SJSA1 (cell line): ENCODE results near the gene SLC25A19. TPM values are rescaled to one million over a fixed set of nuclear protein-coding genes. Genes with fewer than 3 reads are reported as not detected.
A peak's percentile ranks its signal among the peaks of the same experiment; 100 is the strongest.
"Not testable (repeated sequence)": the region's sequence is repeated elsewhere in the genome, so short reads cannot be mapped to it uniquely, and the experiment has no call there.

Experiments
- DNase-seq, 2 experiments: peaks; one replicate each; pipeline ENCODE4 v3.0.0-alpha.2; 2015 to 2020; ENCODE audit warnings: low spot score in 2 of 2, low read depth in 1 of 2
- H3K27ac ChIP-seq: fragments of 250-450 bp; sonication (Bioruptor Pico); 2 replicates; pipeline ENCODE4 v1.5.1; 2020; ENCODE audit warnings: mild to moderate bottlenecking, moderate library complexity
- H3K27me3 ChIP-seq: fragments of 250-450 bp; sonication (Bioruptor Pico); replicated peaks from 2 replicates; pipeline ENCODE4 v1.5.1; 2020; ENCODE audit warnings: mild to moderate bottlenecking, moderate library complexity
- H3K36me3 ChIP-seq: fragments of 250-450 bp; sonication (Bioruptor Pico); 2 replicates; pipeline ENCODE4 v1.5.1; 2020; ENCODE audit warnings: mild to moderate bottlenecking
- H3K4me1 ChIP-seq: fragments of 250-450 bp; sonication (Bioruptor Pico); replicated peaks from 2 replicates; pipeline ENCODE4 v1.6.1; 2021; ENCODE audit warnings: mild to moderate bottlenecking
- H3K4me3 ChIP-seq: fragments of 250-450 bp; sonication (Bioruptor Pico); 2 replicates; pipeline ENCODE4 v1.5.1; 2020; ENCODE audit warnings: mild to moderate bottlenecking
- H3K9me3 ChIP-seq: fragments of 250-450 bp; sonication (Bioruptor Pico); replicated peaks from 2 replicates; pipeline ENCODE4 v1.5.1; 2020; ENCODE audit warnings: mild to moderate bottlenecking
- total RNA-seq: library from RNA; depleted of rRNA; stranded (reverse); fragments of >200 nt; shearing (Covaris generic); gene quantifications from 2 replicates; pipeline ENCODE4 v1.2.3, GENCODE V29; 2014

Gene SLC25A19
- total RNA-seq, 1 experiment from 2014 or later: 8.5 TPM

GRCh38 chr17:75269844-75270217 lies 19.4 kb downstream of the SLC25A19 start:
- no peak overlapping the region for H3K27ac ChIP-seq
- no peak for DNase-seq

DNA sequence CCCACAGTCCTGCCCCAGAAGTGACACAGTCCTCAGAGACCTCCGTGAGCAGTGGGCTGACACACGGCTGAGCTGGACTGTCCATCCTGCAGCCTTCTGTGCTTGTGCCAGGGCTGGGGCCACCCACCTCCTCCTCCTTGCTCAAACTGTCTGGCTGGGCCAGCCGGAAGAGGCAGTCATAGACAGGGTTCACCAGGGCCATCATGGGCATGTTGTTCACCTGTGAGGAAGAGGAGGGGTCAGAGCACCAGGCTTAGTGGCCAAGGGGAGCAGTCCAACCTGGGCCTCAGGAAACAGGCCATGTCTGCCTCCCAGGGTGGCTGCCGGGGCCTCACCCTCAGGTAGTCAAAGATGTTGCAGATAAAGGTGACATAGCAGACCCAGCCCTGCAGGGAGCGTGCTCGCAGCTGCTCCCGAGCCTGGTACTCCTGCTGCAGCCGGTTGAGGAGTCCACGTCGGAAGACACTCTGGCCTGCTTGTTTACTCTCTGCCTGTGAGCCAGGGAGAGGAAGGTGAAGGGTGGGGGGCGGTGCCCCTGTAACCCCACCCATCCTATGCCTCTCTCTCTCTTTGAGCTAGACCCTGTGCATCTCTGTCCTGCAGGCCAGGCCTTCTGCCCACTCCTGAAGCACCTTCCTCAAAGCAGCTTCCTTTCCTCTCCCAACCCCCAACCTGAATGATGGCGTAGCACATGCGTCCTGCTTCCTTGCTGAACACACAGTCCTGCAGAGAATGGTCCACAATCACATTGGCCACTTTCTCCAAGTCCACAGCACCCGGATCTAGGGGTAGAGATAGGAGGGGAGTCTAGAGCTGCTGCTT lies 21.6 kb downstream of the SLC25A19 start:
- H3K36me3 ChIP-seq: peaks cover 64% of the 10 kb centered on the region
- no peak overlapping the region for H3K27ac ChIP-seq

More at GRCh38 chr17:75269844-75270217, 19.4 kb downstream of the SLC25A19 start:
- H3K4me1 ChIP-seq: peaks cover 20% of the 10 kb centered on the region
- peak overlapping the region; percentile 94 for H3K4me3 ChIP-seq
- H3K27me3 ChIP-seq: no peaks in the 10 kb centered on the region
- peaks cover 54% of the 10 kb centered on the region for H3K36me3 ChIP-seq
- H3K9me3 ChIP-seq: peaks cover 7% of the 10 kb centered on the region

DNA sequence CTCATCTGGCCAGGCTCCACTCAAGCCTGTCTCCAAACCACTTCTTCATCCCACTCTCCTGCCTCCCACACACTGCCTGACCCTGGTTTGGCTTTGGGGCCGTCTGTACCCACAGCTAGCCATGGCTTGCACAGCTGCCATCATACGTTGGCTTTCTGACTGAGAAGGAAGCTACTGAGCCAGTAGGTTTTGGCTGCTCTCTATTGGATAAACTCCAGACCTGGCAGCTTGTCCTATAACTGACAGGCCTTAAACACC lies 22.2 kb downstream of the SLC25A19 start:
- Histone ChIP-seq H3K27ac (no peak overlapping the region), H3K4me1 (peaks cover 24% of the 10 kb centered on the region)

More for the DNA sequence above, 21.6 kb downstream of the SLC25A19 start:
- H3K27me3 ChIP-seq: no peaks in the 10 kb centered on the region
- DNase-seq: no peak
- peaks cover 22% of the 10 kb centered on the region for H3K4me1 ChIP-seq
- no peak overlapping the region for H3K4me3 ChIP-seq
- H3K9me3 ChIP-seq: peaks cover 7% of the 10 kb centered on the region

DNA sequence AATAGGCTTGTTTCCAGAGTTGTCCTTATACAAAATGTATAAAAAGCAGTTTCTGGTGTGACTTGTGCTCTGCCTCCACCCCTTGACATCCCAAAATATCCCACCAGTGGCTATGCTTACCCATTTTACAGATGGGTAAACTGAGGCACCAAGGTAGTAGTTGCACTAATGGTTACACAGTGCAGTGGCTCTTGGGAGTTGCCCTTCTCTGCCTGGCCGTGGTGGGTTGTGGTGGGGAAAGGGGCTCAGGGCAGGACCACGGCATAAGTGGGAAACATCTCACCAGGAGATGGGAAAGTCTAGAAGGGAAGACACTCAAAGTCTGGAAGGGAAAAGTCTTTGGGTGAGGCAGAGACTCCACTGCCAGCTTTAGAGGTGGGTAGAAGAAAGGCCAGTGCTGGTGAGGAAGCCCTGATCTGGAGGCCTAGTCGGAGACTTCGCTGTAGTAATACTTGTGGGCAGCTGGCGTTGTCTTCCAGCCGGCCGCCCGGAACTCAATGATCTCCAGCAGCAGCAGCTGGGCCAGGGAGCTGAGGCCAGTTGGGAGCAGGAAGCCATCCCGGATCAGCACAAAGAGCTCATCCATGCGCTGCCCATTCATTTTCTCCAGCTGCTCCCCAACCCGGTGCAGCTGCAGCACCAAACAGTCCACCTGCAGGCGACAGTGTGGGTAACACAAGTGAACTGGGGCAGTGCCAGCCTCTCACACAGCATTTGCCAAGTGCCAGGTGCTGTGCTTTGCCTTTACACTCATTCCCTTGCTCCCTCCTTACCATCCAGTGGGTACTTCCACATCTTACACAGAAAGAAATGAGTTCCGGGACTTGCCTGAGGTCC lies 22.7 kb downstream of the SLC25A19 start:
- no peak overlapping the region for H3K27ac ChIP-seq
- peaks cover 63% of the 10 kb centered on the region for H3K36me3 ChIP-seq
- H3K4me1 ChIP-seq: peaks cover 18% of the 10 kb centered on the region
- H3K4me3 ChIP-seq: no peak overlapping the region
- H3K9me3 ChIP-seq: peaks cover 7% of the 10 kb centered on the region
- H3K27me3 ChIP-seq: no peaks in the 10 kb centered on the region
- no peak for DNase-seq

More for the DNA sequence above, 22.2 kb downstream of the SLC25A19 start:
- Histone ChIP-seq H3K27me3 (no peaks in the 10 kb centered on the region), H3K4me3 (no peak overlapping the region), H3K9me3 (peaks cover 7% of the 10 kb centered on the region), H3K36me3 (peaks cover 63% of the 10 kb centered on the region)
- DNase-seq: no peak

DNA sequence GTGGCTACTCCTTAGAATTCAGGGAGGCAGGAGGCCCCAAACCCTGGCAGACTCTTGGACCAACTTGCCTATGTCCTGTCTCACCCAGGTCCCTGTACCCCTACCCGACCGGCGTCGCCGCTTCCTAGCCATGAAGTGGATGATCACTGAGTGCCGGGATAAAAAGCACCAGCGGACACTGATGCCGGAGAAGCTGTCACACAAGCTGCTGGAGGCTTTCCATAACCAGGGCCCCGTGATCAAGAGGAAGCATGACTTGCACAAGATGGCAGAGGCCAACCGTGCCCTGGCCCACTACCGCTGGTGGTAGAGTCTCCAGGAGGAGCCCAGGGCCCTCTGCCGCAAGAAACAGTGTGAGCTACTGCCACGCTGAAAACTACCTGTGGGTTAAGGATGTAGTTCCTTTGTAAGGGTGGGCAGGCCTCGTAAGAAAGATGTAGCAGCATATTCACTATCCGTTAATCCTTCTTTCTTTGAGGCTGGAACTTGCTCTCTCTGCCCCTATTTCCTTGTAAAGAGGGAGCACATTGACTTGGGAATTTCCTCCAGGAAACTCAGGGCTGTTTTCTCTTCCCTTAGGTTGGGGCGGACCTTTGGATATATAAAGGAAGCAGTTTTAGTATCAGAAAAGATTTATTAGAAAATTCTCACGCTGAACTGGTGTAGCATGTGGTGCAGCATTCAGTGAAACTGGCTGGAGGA lies 23.5 kb downstream of the SLC25A19 start:
- DNase-seq: no peak
- H3K36me3 ChIP-seq: peaks cover 63% of the 10 kb centered on the region
- no peak overlapping the region for H3K27ac ChIP-seq
- peaks cover 14% of the 10 kb centered on the region for H3K4me1 ChIP-seq
- H3K27me3 ChIP-seq: no peaks in the 10 kb centered on the region
- no peak overlapping the region for H3K4me3 ChIP-seq
- H3K9me3 ChIP-seq: peaks cover 2% of the 10 kb centered on the region; the same call in 1 of the 2 replicates

- no peak overlapping the region for H3K4me3 ChIP-seq
- peaks cover 69% of the 10 kb centered on the region for H3K36me3 ChIP-seq
- DNase-seq: no peak
- no peak overlapping the region for H3K27ac ChIP-seq
- H3K4me1 ChIP-seq: peaks cover 17% of the 10 kb centered on the region
- H3K9me3 ChIP-seq: no peaks in the 10 kb centered on the region
- no peaks in the 10 kb centered on the region for H3K27me3 ChIP-seq
These were observed 26.2 kb downstream of the SLC25A19 start for GRCh38 chr17:75263055-75263454.

GRCh38 chr17:75262112-75262606 lies 27.1 kb downstream of the SLC25A19 start:
- Histone ChIP-seq H3K4me3 (peak overlapping the region; percentile 85), H3K9me3 (no peaks in the 10 kb centered on the region), H3K27ac (peak overlapping the region; percentile 98), H3K4me1 (peaks cover 17% of the 10 kb centered on the region), H3K27me3 (no peaks in the 10 kb centered on the region), H3K36me3 (peaks cover 65% of the 10 kb centered on the region)
- DNase-seq: no peak

- no peaks in the 10 kb centered on the region for H3K27me3 ChIP-seq
- peak within 1 kb of the TSS; percentile 85 for H3K4me3 ChIP-seq
- H3K9me3 ChIP-seq: no peaks in the 10 kb centered on the region
- peak; percentile 98 to 100 for DNase-seq
- peaks cover 17% of the 10 kb centered on the region for H3K4me1 ChIP-seq
- peaks cover 58% of the 10 kb centered on the region for H3K36me3 ChIP-seq
- peak within 1 kb of the TSS; percentile 98 for H3K27ac ChIP-seq
These were observed 27.7 kb downstream of the SLC25A19 start, which contains the start of the genes GGA3 and MRPS7 for GRCh38 chr17:75261336-75262111. TSS of gene GGA3 (minus strand) at chr17:75261606. CDS start at chr17:75261587, 19 bp downstream. TSS of gene MRPS7 (plus strand) at chr17:75261879. CDS start at chr17:75261901, 22 bp downstream.

- H3K27me3 ChIP-seq: no peaks in the 10 kb centered on the region
- peak overlapping the region; percentile 98 for H3K27ac ChIP-seq
- H3K36me3 ChIP-seq: peaks cover 51% of the 10 kb centered on the region
- DNase-seq: no peak
- H3K4me1 ChIP-seq: peaks cover 17% of the 10 kb centered on the region
- peak overlapping the region; percentile 85 for H3K4me3 ChIP-seq
- H3K9me3 ChIP-seq: no peaks in the 10 kb centered on the region
These were observed 28.4 kb downstream of the SLC25A19 start for GRCh38 chr17:75260641-75261335.

- H3K4me3 ChIP-seq, H3K27ac ChIP-seq, DNase-seq, H3K9me3 ChIP-seq, H3K27me3 ChIP-seq: not testable (repeated sequence)
- peaks cover 11% of the 10 kb centered on the region for H3K4me1 ChIP-seq
- peaks cover 19% of the 10 kb centered on the region for H3K36me3 ChIP-seq
These were observed 32.0 kb downstream of the SLC25A19 start for GRCh38 chr17:75257228-75257627.

DNA sequence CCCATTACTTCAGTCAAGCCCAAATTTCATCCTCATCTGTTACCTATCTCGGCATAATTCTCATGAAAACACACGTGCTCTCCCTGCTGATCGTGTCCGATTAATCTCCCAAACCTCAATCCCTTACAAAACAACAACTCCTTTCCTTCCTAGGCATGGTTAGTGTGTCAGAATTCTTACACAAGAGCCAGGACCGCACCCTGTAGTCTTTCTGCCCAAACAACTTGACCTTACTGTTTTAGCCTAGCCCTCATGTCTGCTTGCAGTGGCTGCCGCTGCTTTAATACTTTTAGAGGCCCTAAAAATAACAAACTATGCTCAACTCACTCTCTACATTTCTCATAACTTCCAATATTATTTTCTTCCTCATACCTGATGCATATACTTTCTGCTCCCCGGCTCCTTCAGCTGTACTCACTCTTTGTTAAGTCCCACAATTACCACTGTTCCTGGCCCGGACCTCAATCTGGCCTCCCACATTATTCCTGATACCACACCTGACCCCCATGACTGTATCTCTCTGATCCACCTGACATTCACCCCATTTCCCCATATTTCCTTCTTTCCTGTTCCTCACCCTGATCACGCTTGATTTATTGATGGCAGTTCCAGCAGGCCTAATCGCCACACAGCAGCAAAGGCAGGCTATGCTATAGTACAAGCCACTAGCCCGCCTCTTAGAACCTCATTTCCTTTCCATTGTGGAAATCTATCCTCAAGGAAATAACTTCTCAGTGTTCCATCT lies 33.1 kb downstream of the SLC25A19 start:
- not testable (repeated sequence) for H3K9me3 ChIP-seq, DNase-seq, H3K27ac ChIP-seq, H3K4me3 ChIP-seq, H3K27me3 ChIP-seq
- peaks cover 12% of the 10 kb centered on the region for H3K36me3 ChIP-seq
- H3K4me1 ChIP-seq: peaks cover 11% of the 10 kb centered on the region
